GM03348 (cell line): ENCODE data around the gene VGLL4.
A peak's percentile ranks its signal among the peaks of the same experiment; 100 is the strongest.

Source experiments
- DNase-seq: peaks from one replicate; pipeline ENCODE4 v3.0.0; 2012; ENCODE audit warnings: low spot score

Gene VGLL4

DNA sequence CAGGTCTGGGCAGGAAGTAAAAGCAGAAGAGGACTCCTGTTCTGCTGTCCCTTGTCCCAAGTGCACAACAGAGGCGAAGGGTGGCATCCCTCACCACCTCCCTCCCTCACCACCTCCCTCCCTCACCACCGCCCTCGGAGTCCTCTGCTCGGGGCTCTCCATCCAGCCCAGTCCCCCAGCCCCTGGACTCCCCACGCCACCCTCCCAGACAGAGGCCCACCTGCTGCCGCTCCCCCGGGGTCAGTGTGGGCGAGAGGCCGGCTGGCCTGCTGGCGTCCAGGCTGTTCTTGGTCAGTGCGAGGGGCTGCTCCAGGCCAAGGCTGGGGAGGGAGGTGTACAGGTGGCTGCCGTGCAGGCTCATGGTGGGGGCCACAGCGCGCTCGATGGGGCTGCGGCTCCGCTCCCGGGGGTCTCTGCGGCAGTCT is 79.1 kb downstream of the VGLL4 start:
- DNase-seq: no peak

DNA sequence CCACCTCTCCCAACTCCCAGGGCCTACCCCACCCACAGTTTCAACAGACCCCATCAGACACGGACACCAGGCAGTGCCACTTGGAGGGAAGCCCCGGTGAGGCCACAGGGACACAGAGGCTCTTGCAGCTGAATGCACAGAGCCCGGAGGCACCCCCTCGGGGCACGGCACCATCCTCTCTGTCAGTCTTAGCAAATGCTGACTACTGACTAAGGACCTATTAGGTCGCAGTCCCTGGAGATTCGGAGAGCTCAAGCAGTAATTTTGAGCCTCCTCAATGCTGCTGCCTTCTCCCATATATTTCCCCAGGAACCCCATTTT is 79.9 kb downstream of the VGLL4 start:
- no peak for DNase-seq

GRCh38 chr3:11563159-11563864 is 80.4 kb downstream of the VGLL4 start:
- DNase-seq: no peak

DNA sequence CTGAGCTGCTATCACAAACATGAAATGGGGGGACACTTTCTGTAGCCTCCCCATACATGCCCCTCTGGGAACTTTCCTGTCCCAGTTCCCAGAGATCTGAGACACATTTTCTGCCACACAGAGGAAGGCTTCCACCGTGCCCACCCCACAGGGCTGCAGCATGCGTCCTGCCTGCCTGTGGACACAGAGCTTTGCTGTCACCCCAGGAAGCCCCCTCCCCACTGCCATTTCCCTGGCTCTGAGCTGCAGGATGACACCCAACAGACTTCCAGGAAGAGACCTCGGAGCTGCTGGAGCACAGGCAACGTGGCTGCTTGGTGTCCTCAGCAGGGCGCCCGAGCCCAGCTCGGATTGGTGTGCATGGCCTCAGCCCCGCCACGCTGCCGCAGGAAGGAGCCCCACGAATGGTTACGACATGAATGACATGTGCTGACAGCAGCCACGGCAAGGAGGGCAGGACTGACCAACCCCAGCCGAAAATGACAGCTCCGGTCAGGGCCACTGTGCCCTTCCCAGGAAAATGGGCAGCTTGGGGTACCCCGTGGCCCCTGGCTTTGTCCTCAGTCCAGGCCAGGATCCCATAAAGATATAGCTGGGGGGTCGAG is 81.3 kb downstream of the VGLL4 start:
- DNase-seq: no peak

DNA sequence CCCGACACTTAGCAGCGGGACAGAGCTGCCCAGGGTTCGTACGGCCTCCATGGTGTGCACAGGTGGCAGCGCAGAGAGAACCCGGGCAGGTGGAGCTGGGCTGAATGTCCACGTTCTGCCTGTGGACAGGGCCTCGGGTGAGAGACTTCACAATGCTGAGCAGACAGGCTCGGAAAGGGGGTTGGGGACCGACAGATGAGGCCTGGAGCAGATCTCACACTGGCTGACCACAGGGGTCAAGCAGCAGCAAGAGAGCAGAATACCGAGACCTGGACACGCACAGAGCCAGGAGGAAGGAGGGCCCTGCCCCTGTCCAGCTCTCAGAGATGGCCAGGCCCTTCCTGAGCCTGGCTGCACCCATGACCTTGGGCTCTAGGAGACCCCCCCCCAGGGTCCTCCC is 83.0 kb downstream of the VGLL4 start:
- DNase-seq: no peak

DNA sequence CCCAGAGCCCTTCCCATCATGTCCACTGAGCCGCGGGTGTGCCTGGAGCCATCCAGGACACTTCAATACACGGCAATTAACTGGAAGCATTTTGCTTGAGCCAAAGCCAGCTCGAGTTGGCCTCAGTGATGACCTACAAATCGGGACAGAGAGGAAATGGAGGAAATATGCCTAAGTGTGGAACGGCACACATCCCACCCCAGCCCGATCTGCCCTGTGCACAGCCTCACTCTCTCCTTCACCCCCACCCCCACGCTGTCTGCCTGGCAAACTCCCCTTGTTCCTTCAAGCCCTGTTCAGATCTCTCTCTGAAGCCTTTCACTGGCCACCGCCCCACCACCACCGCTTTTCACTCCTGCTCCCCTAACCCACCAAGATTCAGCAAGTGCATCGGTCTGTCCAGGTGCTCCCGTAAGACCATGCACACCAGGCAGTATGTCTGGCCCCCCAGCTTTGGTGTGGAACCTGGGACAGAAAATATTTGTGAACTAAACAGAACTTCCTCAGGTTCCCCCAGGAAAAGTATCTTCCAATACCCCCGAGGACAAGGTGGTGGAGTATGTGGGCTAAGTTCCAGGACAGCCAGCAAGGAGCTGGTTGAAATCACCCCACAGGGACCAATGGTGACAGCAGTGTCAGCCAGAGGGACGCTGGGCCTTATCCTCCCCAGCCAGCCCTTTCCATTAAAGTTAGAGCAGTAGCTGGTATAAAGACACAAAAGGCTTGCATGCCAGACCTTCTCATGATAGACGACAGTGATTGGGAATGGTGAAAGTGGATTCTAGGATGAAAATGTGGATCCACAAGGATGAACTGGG is 83.7 kb downstream of the VGLL4 start:
- no peak for DNase-seq

GRCh38 chr3:11558918-11559815 is 84.5 kb downstream of the VGLL4 start:
- no peak for DNase-seq

DNA sequence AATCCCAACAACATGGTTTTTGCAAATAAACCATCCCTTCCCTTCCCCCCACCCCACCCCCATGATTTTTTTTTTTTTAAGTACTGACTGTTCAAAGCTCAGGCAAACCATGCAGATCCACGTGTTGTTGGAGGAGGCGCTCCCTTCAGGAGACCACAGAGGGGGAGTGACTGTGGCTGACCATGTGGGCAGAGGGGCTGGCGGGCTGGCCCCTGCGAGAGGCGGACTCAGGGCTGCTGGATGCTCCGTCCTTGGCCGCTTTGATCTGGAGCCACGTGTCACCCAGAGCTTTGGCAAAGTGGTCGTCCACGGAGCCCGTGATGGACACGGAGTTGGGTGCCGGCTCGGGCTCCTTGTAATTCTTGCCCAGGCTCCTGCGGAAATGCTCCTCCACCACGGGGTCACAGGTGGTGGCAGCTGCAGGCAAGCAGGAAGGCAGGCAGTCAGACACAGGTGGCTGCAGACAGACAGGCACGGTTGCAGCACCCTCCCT is 85.3 kb downstream of the VGLL4 start:
- no peak for DNase-seq

- peak; percentile 75 for DNase-seq
Observed at GRCh38 chr3:11558002-11558401, 85.7 kb downstream of the VGLL4 start.

GRCh38 chr3:11556851-11557644 is 86.7 kb downstream of the VGLL4 start:
- DNase-seq: peak; percentile 82

DNA sequence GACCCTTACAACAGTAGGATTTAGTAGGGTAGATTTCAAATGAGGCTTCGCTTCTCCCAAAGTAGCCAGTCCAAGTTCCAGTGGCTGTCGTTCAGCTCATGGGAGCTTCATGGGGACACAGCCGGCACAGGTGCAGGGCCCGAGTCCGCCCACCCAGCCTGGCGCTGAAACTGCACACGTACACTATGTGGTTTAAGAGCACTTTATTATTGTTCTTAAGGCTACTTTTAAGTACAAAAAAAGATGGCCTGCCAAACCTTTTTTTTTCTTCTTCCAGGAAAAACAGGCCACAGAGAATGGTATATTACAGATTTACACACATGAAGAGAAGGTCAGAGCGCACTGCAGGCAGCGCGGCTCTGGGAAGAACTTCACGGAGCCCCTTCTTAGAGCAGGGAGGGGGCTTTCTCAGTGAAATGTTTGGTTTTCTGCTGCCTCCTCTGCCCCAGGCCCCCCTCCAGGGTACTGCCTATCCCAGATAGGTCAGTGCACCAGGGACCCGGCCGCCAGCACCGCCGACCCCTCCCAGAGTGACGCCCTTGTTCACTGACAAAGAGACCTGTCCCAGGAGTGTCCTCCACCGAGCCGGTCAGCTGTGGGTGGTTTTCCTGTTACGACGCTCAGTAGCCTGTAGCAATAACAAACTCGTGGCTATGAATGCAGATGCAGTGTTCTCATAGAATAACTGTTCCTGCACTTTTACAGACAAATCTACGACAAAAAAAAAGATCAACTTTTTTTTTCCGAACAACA is 87.7 kb downstream of the VGLL4 start:
- DNase-seq: no peak

GRCh38 chr3:11555211-11555782 is 88.4 kb downstream of the VGLL4 start:
- DNase-seq: no peak

DNA sequence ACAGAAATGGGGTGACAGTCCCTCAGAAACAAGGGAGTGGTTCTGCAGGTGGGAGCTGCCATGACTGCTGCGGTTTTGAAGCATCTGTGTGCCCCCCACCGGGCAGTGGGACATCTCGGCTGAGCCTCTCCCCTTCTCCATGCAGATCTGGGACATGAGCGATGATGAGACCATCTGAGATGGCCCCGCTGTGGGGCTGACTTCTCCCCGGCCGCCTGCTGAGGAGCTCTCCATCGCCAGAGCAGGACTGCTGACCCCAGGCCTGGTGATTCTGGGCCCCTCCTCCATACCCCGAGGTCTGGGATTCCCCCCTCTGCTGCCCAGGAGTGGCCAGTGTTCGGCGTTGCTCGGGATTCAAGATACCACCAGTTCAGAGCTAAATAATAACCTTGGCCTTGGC is 89.0 kb downstream of the VGLL4 start:
- no peak for DNase-seq

- DNase-seq: no peak
Observed at GRCh38 chr3:11554236-11554610, 89.5 kb downstream of the VGLL4 start.

DNA sequence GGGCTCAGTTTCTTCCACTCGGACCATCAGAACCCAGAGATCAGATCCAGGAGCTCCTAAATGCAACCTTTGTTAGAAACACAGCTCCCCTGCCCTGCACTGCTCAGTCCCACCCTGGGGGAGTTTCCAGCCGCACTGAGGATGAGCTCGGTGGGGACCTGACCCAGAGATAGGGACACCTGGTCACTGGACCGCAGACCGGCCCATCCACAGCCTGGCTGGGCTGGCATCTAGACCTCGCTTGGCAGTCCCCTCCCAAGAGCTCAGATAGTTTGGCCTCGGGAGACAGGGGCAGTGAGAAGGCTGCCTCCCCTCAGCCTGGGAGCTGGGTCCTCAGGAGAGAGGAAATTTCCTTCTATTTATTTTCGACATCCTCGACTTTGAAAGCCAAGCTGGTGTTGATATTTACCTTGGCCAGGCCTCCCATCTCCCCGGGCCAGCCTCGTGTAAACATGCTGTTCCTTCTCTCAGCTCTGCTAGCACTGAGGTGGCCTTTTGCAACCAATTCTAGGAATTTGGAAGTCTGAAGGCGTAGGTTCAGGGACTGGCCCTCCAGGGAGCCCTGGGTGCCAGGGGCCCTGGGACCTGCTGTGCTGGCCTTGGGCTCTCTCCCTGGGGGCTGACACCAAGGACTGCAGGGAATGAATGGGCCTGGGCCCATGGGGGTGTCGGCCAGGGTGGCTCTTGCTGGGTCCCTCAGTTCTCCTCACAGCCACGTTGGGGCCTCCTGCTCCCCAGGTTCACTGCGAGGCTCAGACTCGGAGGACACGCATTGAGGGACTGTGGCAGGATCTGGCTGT is 90.1 kb downstream of the VGLL4 start:
- DNase-seq: no peak

GRCh38 chr3:11552289-11553264 is 91.1 kb downstream of the VGLL4 start:
- no peak for DNase-seq

- no peak for DNase-seq
Observed at GRCh38 chr3:11551036-11551435, 92.7 kb downstream of the VGLL4 start.

DNA sequence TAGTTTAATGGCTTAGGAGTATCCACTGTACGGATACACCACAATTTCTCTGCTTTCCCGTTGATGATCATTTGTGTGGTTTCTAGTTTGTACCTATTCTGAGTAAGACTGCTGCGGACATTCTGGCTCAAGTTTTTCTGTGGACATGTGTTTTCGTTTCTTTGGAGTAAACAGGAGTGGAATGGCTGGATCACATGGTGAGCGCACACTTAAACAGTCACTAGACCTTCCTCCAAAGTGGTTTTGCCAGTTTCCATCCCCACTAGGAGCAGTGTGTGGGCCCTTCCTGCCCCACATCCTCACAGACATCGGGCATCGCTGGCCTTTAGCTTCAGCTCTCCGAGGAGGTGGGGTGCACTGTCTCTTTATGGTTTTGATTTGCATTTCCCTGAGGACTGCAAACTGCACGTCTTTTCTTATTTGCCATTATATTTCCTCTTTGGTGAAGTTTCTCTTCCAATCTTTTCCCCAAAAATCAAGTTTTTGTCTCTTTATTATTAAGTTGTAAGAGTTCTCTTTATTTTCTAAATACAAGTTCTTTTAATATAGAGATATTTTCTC is 94.1 kb downstream of the VGLL4 start:
- no peak for DNase-seq
